Fibroblast of lung (primary cell): ENCODE data around the gene TPH2. TPM values are rescaled to one million over a fixed set of nuclear protein-coding genes. Genes with fewer than 3 reads are reported as not detected.

ENCODE experiments used
- DNase-seq, 2 donors: peaks; one replicate each; pipeline versions ENCODE4 v3.0.0 to v3.0.0-alpha.2; 2010; ENCODE audit warnings: low read depth in 2 of 2
- H2AFZ ChIP-seq: 2 replicates; pipeline ENCODE4 v1.5.1; 2012; ENCODE audit warnings: low read length, control low read depth, inconsistent platforms
- H3K27ac ChIP-seq: 2 replicates; pipeline ENCODE4 v1.5.1; 2011; ENCODE audit warnings: low read length, control low read depth; ENCODE audit not compliant: insufficient read depth
- H3K27me3 ChIP-seq: 2 replicates; pipeline ENCODE4 v1.5.1; 2011; ENCODE audit warnings: mild to moderate bottlenecking, low read length; ENCODE audit not compliant: control insufficient read depth, insufficient read depth
- H3K36me3 ChIP-seq: 2 replicates; pipeline ENCODE4 v1.5.1; 2011; ENCODE audit warnings: low read length; ENCODE audit not compliant: control insufficient read depth, insufficient read depth
- H3K4me1 ChIP-seq: 2 replicates; pipeline ENCODE4 v1.5.1; 2011; ENCODE audit warnings: low read length; ENCODE audit not compliant: control insufficient read depth, insufficient read depth; ENCODE audit errors: extremely low read depth
- H3K4me2 ChIP-seq: 2 replicates; pipeline ENCODE4 v1.5.1; 2011; ENCODE audit warnings: low read length, control low read depth; ENCODE audit not compliant: insufficient read depth; ENCODE audit errors: extremely low read depth
- H3K4me3 ChIP-seq, 4 experiments: fragments of 200-600 bp in 1 of 4; sonication (generic) in 1 of 4; replicated peaks in 1 of 4; 2 replicates each; pipeline ENCODE4 v1.5.1; 2011 to 2016; ENCODE audit warnings: low read length in 4 of 4, low read depth in 3 of 4, mild to moderate bottlenecking in 3 of 4, control low read depth in 2 of 4, inconsistent platforms in 1 of 4, mixed read lengths in 1 of 4; ENCODE audit not compliant: insufficient read depth in 1 of 4; ENCODE audit errors: control extremely low read depth in 1 of 4
- H3K79me2 ChIP-seq: 2 replicates; pipeline ENCODE4 v1.5.1; 2012; ENCODE audit warnings: mild to moderate bottlenecking, low read length, inconsistent platforms; ENCODE audit not compliant: control insufficient read depth, insufficient read depth
- H3K9ac ChIP-seq: 2 replicates; pipeline ENCODE4 v1.5.1; 2011; ENCODE audit warnings: mild to moderate bottlenecking, low read length, control low read depth; ENCODE audit not compliant: insufficient read depth
- H3K9me3 ChIP-seq: 2 replicates; pipeline ENCODE4 v1.5.1; 2012; ENCODE audit warnings: low read depth, low read length; ENCODE audit not compliant: control insufficient read depth, insufficient read depth
- H4K20me1 ChIP-seq: 2 replicates; pipeline ENCODE4 v1.5.1; 2011; ENCODE audit warnings: low read length; ENCODE audit not compliant: control insufficient read depth, insufficient read depth; ENCODE audit errors: extremely low read depth
- CTCF ChIP-seq, 2 donors: IDR thresholded peaks in 1 of 2; conservative IDR thresholded peaks in 1 of 2; 1 replicate in 1 of 2; 2 replicates in 1 of 2; pipeline ENCODE4 v1.5.1; 2011 to 2012; ENCODE audit warnings: low read length in 2 of 2, control low read depth in 1 of 2, inconsistent platforms in 1 of 2, low read depth in 1 of 2, mild to moderate bottlenecking in 1 of 2
- EZH2 ChIP-seq: IDR thresholded peaks from 2 replicates; pipeline ENCODE4 v1.5.1; 2012; ENCODE audit warnings: low read length, control low read depth, mild to moderate bottlenecking; ENCODE audit errors: missing control alignments
- polyA plus RNA-seq, 2 donors: library from polyadenylated mRNA; depleted of rRNA in 1 of 2; stranded (reverse) in 1 of 2; unstranded in 1 of 2; fragments of >200 nt; gene quantifications; 2 replicates each; pipeline ENCODE4 v1.2.1, GENCODE V29; 2011 to 2012; ENCODE audit warnings: missing spikeins in 1 of 2
- total RNA-seq: library from RNA; depleted of rRNA; stranded (reverse); fragments of >200 nt; gene quantifications from 2 replicates; pipeline ENCODE4 v1.2.1, GENCODE V29; 2014

Gene TPH2
- total and polyA plus RNA-seq, 2 donors (not counting 1 experiment from before 2014, with no cell fraction given): 0.03 TPM; not detected in 1

GRCh38 chr12:72017054-72017651 is 78.5 kb downstream of the TPH2 start:
- H3K9ac ChIP-seq: no peak overlapping the region
- H2AFZ ChIP-seq: no peak overlapping the region
- H3K4me3 ChIP-seq: no peak overlapping the region
- H3K4me1 ChIP-seq: no peaks in the 10 kb centered on the region
- H3K27ac ChIP-seq: no peak overlapping the region
- H3K36me3 ChIP-seq: no peaks in the 10 kb centered on the region
- peak; percentile 60 to 80 for DNase-seq
- no peaks in the 10 kb centered on the region for H4K20me1 ChIP-seq
- H3K9me3 ChIP-seq: no peaks in the 10 kb centered on the region
- H3K4me2 ChIP-seq: peak overlapping the region; percentile 41
- no peaks in the 10 kb centered on the region for H3K27me3 ChIP-seq
- H3K79me2 ChIP-seq: no peaks in the 10 kb centered on the region
- TF ChIP-seq CTCF (conservative IDR thresholded peaks at IDR 0.05 in 1 of 2, IDR thresholded peaks at IDR 0.05 in 1 of 2; ENCODE audit: low read depth in 1 of 2, low read length in 2 of 2) (peak; percentile 73 to 89), EZH2 (no peak)

- no peak overlapping the region for H3K4me2 ChIP-seq
- no peak for DNase-seq
- no peaks in the 10 kb centered on the region for H3K4me1 ChIP-seq
- no peaks in the 10 kb centered on the region for H3K9me3 ChIP-seq
- H3K4me3 ChIP-seq: no peak overlapping the region
- H3K79me2 ChIP-seq: no peaks in the 10 kb centered on the region
- H3K36me3 ChIP-seq: no peaks in the 10 kb centered on the region
- no peak overlapping the region for H2AFZ ChIP-seq
- H4K20me1 ChIP-seq: no peaks in the 10 kb centered on the region
- TF ChIP-seq EZH2 (no peak), CTCF (conservative IDR thresholded peaks at IDR 0.05 in 1 of 2, IDR thresholded peaks at IDR 0.05 in 1 of 2; ENCODE audit: low read depth in 1 of 2, low read length in 2 of 2) (no peak)
- H3K27me3 ChIP-seq: no peaks in the 10 kb centered on the region
- no peak overlapping the region for H3K9ac ChIP-seq
- no peak overlapping the region for H3K27ac ChIP-seq
Observed at GRCh38 chr12:72018036-72018435, 79.4 kb downstream of the TPH2 start.

- Histone ChIP-seq H3K4me1 (no peaks in the 10 kb centered on the region), H3K27ac (no peak overlapping the region), H3K79me2 (no peaks in the 10 kb centered on the region), H3K9ac (no peak overlapping the region), H3K4me2 (no peak overlapping the region), H4K20me1 (no peaks in the 10 kb centered on the region), H3K9me3 (no peaks in the 10 kb centered on the region), H3K27me3 (no peaks in the 10 kb centered on the region), H3K36me3 (no peaks in the 10 kb centered on the region), H2AFZ (no peak overlapping the region), H3K4me3 (no peak overlapping the region)
- DNase-seq: no peak
- TF ChIP-seq EZH2 (no peak), CTCF (conservative IDR thresholded peaks at IDR 0.05 in 1 of 2, IDR thresholded peaks at IDR 0.05 in 1 of 2; ENCODE audit: low read depth in 1 of 2, low read length in 2 of 2) (no peak)
Observed at GRCh38 chr12:72024613-72025012, 86.0 kb downstream of the TPH2 start.
